ENCODE measurements around the gene AIFM1. TPM values are rescaled to one million over a fixed set of nuclear protein-coding genes. Genes with fewer than 3 reads are reported as not detected.
A peak's percentile ranks its signal among the peaks of the same experiment; 100 is the strongest.

AIFM1 gene
- total RNA-seq, 1 experiment from 2014 or later, result 28.3 TPM

GRCh38 chrX:130120746-130121504 lies 44.7 kb downstream of the AIFM1 start:
- DNase-seq (ENCODE audit: low read depth), result no peak

- DNase-seq (ENCODE audit: low read depth), result no peak
Observed at GRCh38 chrX:130120321-130120731, 45.3 kb downstream of the AIFM1 start.

GRCh38 chrX:130119312-130119898 lies 46.2 kb downstream of the AIFM1 start:
- no peak for DNase-seq (ENCODE audit: low read depth)

GRCh38 chrX:130118441-130119311 lies 47.0 kb downstream of the AIFM1 start:
- DNase-seq (ENCODE audit: low read depth), result peak; percentile 50

- DNase-seq (ENCODE audit: low read depth), result no peak
Observed at GRCh38 chrX:130117166-130117565, 48.5 kb downstream of the AIFM1 start.

- peak; percentile 64 for DNase-seq (ENCODE audit: low read depth)
Observed at GRCh38 chrX:130115119-130115885, 50.3 kb downstream of the AIFM1 start.

GRCh38 chrX:130114141-130114588 lies 51.5 kb downstream of the AIFM1 start:
- DNase-seq (ENCODE audit: low read depth), result peak; percentile 83

GRCh38 chrX:130111220-130112154 lies 54.2 kb downstream of the AIFM1 start:
- peak; percentile 20 for DNase-seq (ENCODE audit: low read depth)

- DNase-seq (ENCODE audit: low read depth), result peak; percentile 44
Observed at GRCh38 chrX:130110379-130111219, 55.0 kb downstream of the AIFM1 start, which contains the start of gene ELF4. Gene ELF4 (minus strand): TSS chrX:130110497. CDS start chrX:130081330, 29,167 bp downstream.

- no peak for DNase-seq (ENCODE audit: low read depth)
Observed at GRCh38 chrX:130109429-130110378, 55.9 kb downstream of the AIFM1 start.

- DNase-seq (ENCODE audit: low read depth), result peak; percentile 60
Observed at GRCh38 chrX:130108647-130109428, 56.8 kb downstream of the AIFM1 start.

GRCh38 chrX:130106071-130106470 lies 59.6 kb downstream of the AIFM1 start:
- no peak for DNase-seq (ENCODE audit: low read depth)

- DNase-seq (ENCODE audit: low read depth), result no peak
Observed at GRCh38 chrX:130105244-130105643, 60.4 kb downstream of the AIFM1 start.

GRCh38 chrX:130103605-130104004 lies 62.0 kb downstream of the AIFM1 start:
- DNase-seq (ENCODE audit: low read depth), result no peak

GRCh38 chrX:130100180-130100579 lies 65.5 kb downstream of the AIFM1 start:
- no peak for DNase-seq (ENCODE audit: low read depth)

GRCh38 chrX:130098210-130098552 lies 67.5 kb downstream of the AIFM1 start:
- DNase-seq (ENCODE audit: low read depth), result no peak
